Colonic mucosa (tissue), 4 donors: Measurements from ENCODE around the gene ZDHHC22. TPM values are rescaled to one million over a fixed set of nuclear protein-coding genes. Genes with fewer than 3 reads are reported as not detected.

Experiments
- DNase-seq: peaks from one replicate; pipeline ENCODE4 v3.0.0-alpha.2; 2020
- H3K27ac ChIP-seq: fragments of 200-600 bp; one replicate; pipeline ENCODE4 v1.8.0; 2021
- H3K27me3 ChIP-seq: fragments of 200-600 bp; one replicate; pipeline ENCODE4 v1.8.0; 2021
- H3K36me3 ChIP-seq: fragments of 200-600 bp; one replicate; pipeline ENCODE4 v1.8.0; 2021
- H3K4me1 ChIP-seq: fragments of 200-600 bp; one replicate; pipeline ENCODE4 v1.8.0; 2021; ENCODE audit warnings: mild to moderate bottlenecking
- H3K4me3 ChIP-seq: fragments of 200-600 bp; one replicate; pipeline ENCODE4 v1.8.0; 2021
- H3K9ac ChIP-seq, 2 donors: one replicate each; pipeline ENCODE4 v1.7.0; 2013; ENCODE audit warnings: control low read depth in 2 of 2, low read depth in 2 of 2, low read length in 2 of 2
- H3K9me3 ChIP-seq: fragments of 200-600 bp; one replicate; pipeline ENCODE4 v1.8.0; 2021
- intact Hi-C: fragments of 100-400 bp; cut with DNase I; formaldehyde crosslinking; loops from one replicate; pipeline ENCODE4 v1.14.1; 2022
- total RNA-seq, 2 donors: library from RNA; stranded (reverse); fragmentation: NEBNext Ultra II Directional in 1 of 2; extraction: Animal tissue kit (Norgen Biotek cat#: 25700) in 1 of 2; gene quantifications; one replicate each; pipeline ENCODE4 v1.2.1, GENCODE V29; 2021
- TF ChIP-seq, protein P1 (sequence below): fragments of 200-600 bp; IDR thresholded peaks from one replicate; pipeline ENCODE4 v1.8.0; 2022; ENCODE audit warnings: antibody characterized with exemption, mild to moderate bottlenecking
- donor health status: healthy.
- donor health status: DM: no; HTN: no; CAD: no.
- donor health status: DM: no; HTN: no; CAD: no.

ZDHHC22 gene
- total RNA-seq, 2 donors from 2014 or later, result 0.07 to 0.42 TPM

DNA sequence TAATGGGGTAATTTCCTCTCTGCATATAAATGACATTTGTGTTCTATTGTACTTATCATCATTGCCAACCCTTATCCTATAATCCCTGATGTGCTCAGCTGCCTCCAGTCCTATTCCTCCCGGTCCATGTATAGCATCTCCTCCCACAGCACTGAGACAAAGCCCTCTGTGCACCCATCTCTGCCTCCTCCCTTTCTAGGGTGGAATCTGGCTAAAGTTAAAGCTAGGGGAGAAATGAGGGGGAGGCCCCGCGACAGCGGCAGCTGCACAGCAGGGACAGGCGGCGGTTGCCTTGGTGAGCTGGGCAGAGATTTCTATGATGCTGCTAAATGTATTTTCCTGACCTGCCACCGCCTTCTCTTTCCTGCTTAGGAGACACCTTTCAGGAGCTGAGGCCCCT is 12.8 kb upstream of the ZDHHC22 start:
- intact Hi-C loops, result loop anchor here (5.0 kb wide), 1 partner anchor 58 kb away; no protein-coding TSS in a partner anchor
- Histone ChIP-seq H3K27me3 (no peaks in the 10 kb centered on the region), H3K4me3 (no peak overlapping the region), H3K9me3 (no peaks in the 10 kb centered on the region), H3K36me3 (no peaks in the 10 kb centered on the region), H3K9ac (no peak overlapping the region), H3K27ac (no peak overlapping the region), H3K4me1 (no peaks in the 10 kb centered on the region)
- TF ChIP-seq, protein P1, sequence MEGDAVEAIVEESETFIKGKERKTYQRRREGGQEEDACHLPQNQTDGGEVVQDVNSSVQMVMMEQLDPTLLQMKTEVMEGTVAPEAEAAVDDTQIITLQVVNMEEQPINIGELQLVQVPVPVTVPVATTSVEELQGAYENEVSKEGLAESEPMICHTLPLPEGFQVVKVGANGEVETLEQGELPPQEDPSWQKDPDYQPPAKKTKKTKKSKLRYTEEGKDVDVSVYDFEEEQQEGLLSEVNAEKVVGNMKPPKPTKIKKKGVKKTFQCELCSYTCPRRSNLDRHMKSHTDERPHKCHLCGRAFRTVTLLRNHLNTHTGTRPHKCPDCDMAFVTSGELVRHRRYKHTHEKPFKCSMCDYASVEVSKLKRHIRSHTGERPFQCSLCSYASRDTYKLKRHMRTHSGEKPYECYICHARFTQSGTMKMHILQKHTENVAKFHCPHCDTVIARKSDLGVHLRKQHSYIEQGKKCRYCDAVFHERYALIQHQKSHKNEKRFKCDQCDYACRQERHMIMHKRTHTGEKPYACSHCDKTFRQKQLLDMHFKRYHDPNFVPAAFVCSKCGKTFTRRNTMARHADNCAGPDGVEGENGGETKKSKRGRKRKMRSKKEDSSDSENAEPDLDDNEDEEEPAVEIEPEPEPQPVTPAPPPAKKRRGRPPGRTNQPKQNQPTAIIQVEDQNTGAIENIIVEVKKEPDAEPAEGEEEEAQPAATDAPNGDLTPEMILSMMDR, result no peak
- no peak for DNase-seq

DNA sequence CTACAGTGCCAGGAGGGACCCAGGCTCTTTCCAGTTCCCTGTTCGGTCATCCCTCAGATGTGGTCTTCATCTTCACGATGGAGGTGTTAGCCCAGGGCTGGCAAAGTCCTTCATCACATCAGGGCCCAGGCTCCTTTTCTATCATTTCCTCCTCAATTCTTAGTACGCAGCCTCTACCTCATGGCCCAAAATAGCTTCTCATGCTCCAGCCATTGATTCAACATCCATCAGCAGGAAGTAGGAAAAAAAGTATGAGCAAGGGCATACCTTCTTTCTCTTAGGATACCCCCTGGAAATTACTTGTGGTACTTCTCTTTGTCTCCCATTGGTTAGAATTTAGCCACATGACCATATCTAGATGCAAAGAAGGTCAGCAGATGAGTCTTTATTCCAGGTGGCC is 12.2 kb upstream of the ZDHHC22 start:
- Histone ChIP-seq H3K4me1 (no peaks in the 10 kb centered on the region), H3K27ac (no peak overlapping the region), H3K36me3 (no peaks in the 10 kb centered on the region), H3K27me3 (no peaks in the 10 kb centered on the region), H3K9me3 (no peaks in the 10 kb centered on the region), H3K4me3 (no peak overlapping the region), H3K9ac (no peak overlapping the region)
- DNase-seq, result no peak
- intact Hi-C loops, result loop anchor here (5.0 kb wide), 1 partner anchor 58 kb away; no protein-coding TSS in a partner anchor
- TF ChIP-seq, protein P1, result no peak

DNA sequence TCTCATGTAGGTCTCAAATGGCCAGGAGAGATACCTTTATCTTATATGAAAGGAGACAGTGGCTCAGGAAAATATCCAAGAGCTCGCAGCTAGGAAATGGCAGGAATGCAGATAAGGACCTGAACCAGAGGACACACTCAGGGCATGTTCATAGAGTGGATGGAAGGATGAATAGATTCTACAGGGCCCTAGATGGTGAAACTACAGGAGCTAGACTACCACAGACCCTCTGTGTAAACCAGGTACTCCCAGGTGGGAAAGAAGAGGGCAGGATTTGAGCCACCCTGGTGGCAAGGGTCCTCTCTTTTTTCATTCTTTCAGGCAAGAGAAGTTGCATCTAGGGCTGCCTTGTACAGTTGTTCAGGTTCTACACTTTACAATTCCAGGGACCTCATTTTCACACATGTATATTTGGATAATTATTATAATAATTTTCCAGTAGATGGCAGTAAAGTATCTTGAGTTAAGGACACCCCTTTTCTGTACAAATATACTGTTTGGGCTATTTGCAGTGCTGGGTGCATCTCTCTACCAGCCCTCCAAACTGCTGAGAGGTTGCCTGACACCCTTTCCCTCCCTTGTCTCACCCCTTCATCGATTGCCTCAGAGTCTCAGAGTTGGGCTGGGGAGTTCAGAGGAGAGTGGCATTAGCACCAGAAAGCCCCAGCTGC is 10.5 kb upstream of the ZDHHC22 start:
- Histone ChIP-seq H3K36me3 (no peaks in the 10 kb centered on the region), H3K4me1 (no peaks in the 10 kb centered on the region), H3K4me3 (no peak overlapping the region), H3K9ac (no peak overlapping the region), H3K27me3 (no peaks in the 10 kb centered on the region), H3K9me3 (no peaks in the 10 kb centered on the region), H3K27ac (no peak overlapping the region)
- TF ChIP-seq, protein P1, result peak; percentile 22
- no peak for DNase-seq
- intact Hi-C loops, result loop anchor here (2.0 to 5.0 kb wide), 2 partner anchors 60 to 165 kb away; no protein-coding TSS in a partner anchor

DNA sequence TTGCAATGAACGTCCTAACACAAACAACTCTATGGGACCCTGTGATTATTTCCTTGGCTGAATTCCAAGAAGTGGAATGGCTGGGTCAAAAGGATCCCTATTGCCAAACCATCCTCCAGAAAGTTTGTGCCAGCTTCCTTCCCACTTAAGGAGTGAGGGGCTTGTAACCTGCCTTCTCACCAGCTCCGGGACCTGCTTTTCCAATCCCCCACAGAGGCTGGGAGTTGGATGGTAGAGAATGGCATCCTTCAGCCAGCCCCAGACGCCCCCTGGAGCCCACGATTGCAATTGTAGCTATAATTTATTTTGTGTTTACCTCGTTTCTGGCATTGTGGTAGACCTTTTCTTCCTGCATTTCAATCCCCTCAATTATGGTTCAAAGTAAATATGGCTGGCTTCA is 9.7 kb upstream of the ZDHHC22 start:
- intact Hi-C loops, result loop anchor here (2.0 to 5.0 kb wide), 2 partner anchors 61 to 166 kb away; no protein-coding TSS in a partner anchor

DNA sequence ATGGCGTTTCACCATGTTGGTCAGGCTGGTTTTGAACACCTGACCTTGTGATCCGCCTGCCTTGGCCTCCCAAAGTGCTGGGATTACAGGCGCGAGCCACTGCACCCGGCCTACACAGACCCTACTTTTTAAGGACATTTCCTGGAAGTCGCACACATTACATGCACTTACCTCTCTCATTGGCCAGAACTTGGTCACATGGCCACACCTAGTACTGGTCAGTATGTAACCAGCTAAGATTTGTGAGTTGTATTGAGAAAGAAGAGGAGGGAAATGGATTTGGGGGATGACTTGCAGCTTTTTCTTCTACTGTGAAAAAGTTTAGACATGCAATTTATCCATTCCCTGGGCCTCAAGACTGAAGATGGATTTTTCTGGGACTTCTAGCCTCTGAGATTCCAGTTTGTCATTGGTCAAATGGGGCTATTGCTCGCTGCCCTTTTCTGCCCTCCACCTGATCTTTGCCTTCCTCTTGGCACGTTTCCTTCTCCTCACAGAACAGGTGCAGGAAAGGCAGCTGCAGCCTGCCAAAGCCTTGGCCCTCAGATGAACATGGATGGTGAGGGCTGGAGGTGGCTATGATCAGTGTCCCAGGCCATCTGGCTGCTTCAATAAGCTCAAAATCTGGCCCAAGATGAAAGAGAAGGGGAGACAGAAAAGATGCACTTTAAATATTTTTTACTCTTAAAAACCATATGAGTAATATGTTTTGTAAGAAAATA is 7.1 kb upstream of the ZDHHC22 start:
- no peak for DNase-seq
- TF ChIP-seq, protein P1, result no peak
- H3K4me3 ChIP-seq, result no peak overlapping the region
- H3K4me1 ChIP-seq, result no peaks in the 10 kb centered on the region
- H3K36me3 ChIP-seq, result no peaks in the 10 kb centered on the region
- H3K27ac ChIP-seq, result no peak overlapping the region
- peaks cover 3% of the 10 kb centered on the region for H3K27me3 ChIP-seq
- H3K9me3 ChIP-seq, result no peaks in the 10 kb centered on the region
- intact Hi-C loops, result no loop called here
- H3K9ac ChIP-seq, result no peak overlapping the region

More for the DNA sequence above, 9.7 kb upstream of the ZDHHC22 start:
- Histone ChIP-seq H3K9ac (no peak overlapping the region), H3K27me3 (no peaks in the 10 kb centered on the region), H3K27ac (no peak overlapping the region), H3K4me3 (no peak overlapping the region), H3K9me3 (no peaks in the 10 kb centered on the region), H3K4me1 (no peaks in the 10 kb centered on the region), H3K36me3 (no peaks in the 10 kb centered on the region)
- no peak for DNase-seq
- TF ChIP-seq, protein P1, result no peak
